ENCODE measurements around the gene CST9L.

Gene CST9L

DNA sequence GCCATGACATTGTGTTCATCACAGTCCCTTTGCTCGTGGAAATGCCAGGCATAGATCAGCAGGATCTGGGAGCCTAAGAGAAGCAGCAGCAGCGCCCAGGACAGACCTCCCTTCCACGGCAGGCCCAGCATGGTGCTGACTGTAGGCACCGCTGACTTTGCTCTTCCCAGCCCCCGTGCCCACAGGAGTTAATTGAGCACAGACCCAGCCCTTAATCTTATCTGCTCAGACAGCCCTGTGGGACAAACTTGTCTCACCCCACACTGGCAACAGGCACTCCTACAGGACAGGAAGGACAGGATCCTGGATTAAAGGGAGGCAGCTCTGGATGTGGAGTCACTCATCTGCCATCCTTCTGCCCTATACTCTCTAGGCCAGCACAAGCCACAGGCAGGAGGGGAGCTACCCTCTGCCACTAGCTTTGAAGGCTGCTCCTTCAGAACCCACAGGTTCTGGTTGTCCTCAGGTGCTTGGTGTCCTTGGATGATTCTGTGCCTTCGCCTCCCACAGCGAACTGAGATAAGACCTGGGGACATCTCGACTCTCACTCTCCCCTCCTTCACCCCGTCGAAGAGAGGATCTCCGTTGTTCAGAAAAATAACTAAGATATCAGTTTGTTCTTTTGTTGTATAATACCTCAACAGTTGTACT is at the start of gene CST9L:
TSS of gene CST9L (minus strand) at position 165 of the 651 bp plus-strand sequence. CDS start at position 131, 34 bp downstream.
- no peak within 1 kb of the TSS for H3K4me3 Mint-ChIP-seq
- DNase-seq: no peak
- no peaks in the 10 kb centered on the region for H3K36me3 Mint-ChIP-seq
- H3K4me1 Mint-ChIP-seq: no peaks in the 10 kb centered on the region
- H3K9me3 Mint-ChIP-seq: no peaks in the 10 kb centered on the region
- ATAC-seq (replicated peaks): no peak
- H3K27ac Mint-ChIP-seq: no peak within 1 kb of the TSS
- peaks cover 12 to 14% of the 10 kb centered on the region in 2 donors for H3K27me3 Mint-ChIP-seq

GRCh38 chr20:23614163-23614562 is 45.9 kb upstream of the CST9L start:
- H3K27me3 Mint-ChIP-seq: peaks cover 5 to 9% of the 10 kb centered on the region in 2 donors
- no peak for ATAC-seq (replicated peaks)
- no peak overlapping the region for H3K4me3 Mint-ChIP-seq
- no peak overlapping the region for H3K27ac Mint-ChIP-seq
- H3K4me1 Mint-ChIP-seq: no peaks in the 10 kb centered on the region
- peaks cover 0 to 2% of the 10 kb centered on the region in 2 donors for H3K9me3 Mint-ChIP-seq
- DNase-seq: no peak
- H3K36me3 Mint-ChIP-seq: no peaks in the 10 kb centered on the region

DNA sequence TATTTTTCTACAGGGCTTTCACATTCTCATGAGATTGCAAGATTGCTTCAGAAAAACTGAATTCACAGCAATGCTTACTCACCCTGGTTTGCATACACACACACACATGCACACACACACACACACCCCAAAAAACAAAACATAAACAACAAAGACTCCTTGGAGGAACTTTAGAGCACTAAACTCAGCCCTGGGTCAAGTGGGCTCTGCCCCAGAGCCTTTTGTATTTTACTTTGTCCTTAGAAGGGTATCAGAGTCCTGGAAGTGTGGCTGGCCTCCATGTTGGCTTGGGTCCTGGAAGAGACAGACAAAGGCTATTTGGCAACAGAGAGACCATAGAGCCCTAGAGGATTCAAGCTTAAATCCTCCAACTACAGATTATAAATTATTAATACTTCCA is 45.4 kb upstream of the CST9L start:
- ATAC-seq (replicated peaks) (no peak), DNase-seq (no peak)
- Mint-ChIP-seq H3K4me1 (no peaks in the 10 kb centered on the region), H3K9me3 (peaks cover 0 to 2% of the 10 kb centered on the region in 2 donors), H3K27me3 (peaks cover 4 to 5% of the 10 kb centered on the region in 2 donors), H3K36me3 (no peaks in the 10 kb centered on the region), H3K4me3 (no peak overlapping the region), H3K27ac (no peak overlapping the region)

GRCh38 chr20:23612396-23612795 is 44.1 kb upstream of the CST9L start:
- H3K27ac Mint-ChIP-seq: no peak overlapping the region
- peaks cover 0 to 2% of the 10 kb centered on the region in 2 donors for H3K9me3 Mint-ChIP-seq
- H3K36me3 Mint-ChIP-seq: no peaks in the 10 kb centered on the region
- DNase-seq (no peak), ATAC-seq (replicated peaks) (no peak)
- H3K4me1 Mint-ChIP-seq: no peaks in the 10 kb centered on the region
- H3K4me3 Mint-ChIP-seq: no peak overlapping the region
- no peaks in the 10 kb centered on the region for H3K27me3 Mint-ChIP-seq

DNA sequence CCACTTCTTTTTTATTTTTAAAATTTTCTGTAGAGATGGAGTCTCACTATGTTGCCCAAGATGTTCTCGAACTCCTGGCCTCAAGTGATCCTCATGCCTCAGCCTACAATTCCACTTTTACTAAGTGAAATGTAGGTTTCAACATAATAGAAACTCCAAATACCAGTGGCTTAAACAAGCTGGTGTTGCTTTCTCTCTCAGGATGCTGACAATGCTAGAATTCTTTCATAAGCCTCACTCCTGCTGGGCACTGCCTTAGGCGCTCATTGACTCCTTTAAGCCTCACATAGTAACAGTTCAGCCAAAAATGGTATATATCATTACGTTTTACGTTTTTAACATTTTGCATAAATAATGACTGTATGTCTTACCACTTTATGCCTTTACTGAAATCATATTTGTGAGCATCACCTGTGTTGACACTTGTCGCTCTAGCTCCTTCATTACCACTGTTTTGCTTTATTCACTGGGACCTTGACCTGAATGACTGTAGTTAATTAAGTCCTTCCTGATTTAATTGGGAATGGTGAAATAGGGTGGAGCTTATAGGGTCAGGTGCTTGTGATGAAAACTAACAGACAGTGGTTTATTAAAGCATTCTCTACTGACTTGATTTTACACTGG is 41.3 kb upstream of the CST9L start:
- Mint-ChIP-seq H3K9me3 (no peaks in the 10 kb centered on the region), H3K36me3 (no peaks in the 10 kb centered on the region), H3K27me3 (peaks cover 0 to 6% of the 10 kb centered on the region in 2 donors)

GRCh38 chr20:23608251-23608846 is 40.1 kb upstream of the CST9L start:
- ATAC-seq (replicated peaks) (no peak), DNase-seq (no peak)
- no peaks in the 10 kb centered on the region for H3K9me3 Mint-ChIP-seq
- H3K4me1 Mint-ChIP-seq: peaks cover 0 to 7% of the 10 kb centered on the region in 2 donors
- no peak overlapping the region for H3K4me3 Mint-ChIP-seq
- H3K36me3 Mint-ChIP-seq: no peaks in the 10 kb centered on the region
- peaks cover 0 to 6% of the 10 kb centered on the region in 2 donors for H3K27me3 Mint-ChIP-seq
- H3K27ac Mint-ChIP-seq: no peak overlapping the region

More for the DNA sequence above, 41.3 kb upstream of the CST9L start:
- ATAC-seq (replicated peaks) (no peak), DNase-seq (no peak)
- no peak overlapping the region for H3K4me3 Mint-ChIP-seq
- peaks cover 0 to 7% of the 10 kb centered on the region in 2 donors for H3K4me1 Mint-ChIP-seq
- no peak overlapping the region for H3K27ac Mint-ChIP-seq

- DNase-seq (no peak), ATAC-seq (replicated peaks) (no peak)
- peaks cover 2 to 7% of the 10 kb centered on the region in 2 donors for H3K4me1 Mint-ChIP-seq
- no peak overlapping the region for H3K4me3 Mint-ChIP-seq
- H3K27ac Mint-ChIP-seq: no peak overlapping the region
- peaks cover 0 to 6% of the 10 kb centered on the region in 2 donors for H3K27me3 Mint-ChIP-seq
- H3K9me3 Mint-ChIP-seq: no peaks in the 10 kb centered on the region
- H3K36me3 Mint-ChIP-seq: no peaks in the 10 kb centered on the region
Measured at GRCh38 chr20:23607497-23608245, 39.4 kb upstream of the CST9L start.

DNA sequence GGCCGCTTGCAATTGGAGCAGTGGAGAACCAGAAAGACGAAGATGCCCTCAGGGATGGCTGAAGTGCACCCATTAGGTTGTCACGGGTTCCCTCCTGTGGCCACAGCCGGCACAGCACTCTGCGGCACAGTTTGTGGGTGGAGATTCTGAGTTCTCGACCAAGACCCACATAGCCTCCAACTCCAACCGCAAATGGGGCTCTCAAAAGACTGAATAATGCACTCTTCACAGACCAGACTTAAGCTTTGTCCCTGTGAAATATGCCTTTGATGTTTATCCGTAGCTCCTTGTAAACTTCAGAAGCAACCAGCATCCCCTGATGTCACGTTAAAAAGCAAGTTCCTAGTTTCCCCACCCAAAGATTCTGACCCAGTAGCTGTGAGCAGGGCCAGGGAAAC is 38.4 kb upstream of the CST9L start:
- H3K4me1 Mint-ChIP-seq: peaks cover 2 to 7% of the 10 kb centered on the region in 2 donors
- no peak overlapping the region for H3K27ac Mint-ChIP-seq
- no peaks in the 10 kb centered on the region for H3K36me3 Mint-ChIP-seq
- DNase-seq (peak; percentile 37), ATAC-seq (replicated peaks) (peak; percentile 89 to 92)
- peaks cover 0 to 6% of the 10 kb centered on the region in 2 donors for H3K27me3 Mint-ChIP-seq
- no peaks in the 10 kb centered on the region for H3K9me3 Mint-ChIP-seq
- H3K4me3 Mint-ChIP-seq: no peak overlapping the region

GRCh38 chr20:23605867-23606651 is 37.8 kb upstream of the CST9L start, which contains the start of gene CST9:
TSS of gene CST9 (minus strand) at chr20:23605917. CDS start at chr20:23605864, 53 bp downstream.
- no peaks in the 10 kb centered on the region for H3K9me3 Mint-ChIP-seq
- H3K4me1 Mint-ChIP-seq: peaks cover 2 to 7% of the 10 kb centered on the region in 2 donors
- DNase-seq: no peak
- H3K27ac Mint-ChIP-seq: peak within 1 kb of the TSS; percentile 33
- H3K36me3 Mint-ChIP-seq: no peaks in the 10 kb centered on the region
- ATAC-seq (replicated peaks): no peak
- no peak within 1 kb of the TSS for H3K4me3 Mint-ChIP-seq
- H3K27me3 Mint-ChIP-seq: peaks cover 0 to 6% of the 10 kb centered on the region in 2 donors

DNA sequence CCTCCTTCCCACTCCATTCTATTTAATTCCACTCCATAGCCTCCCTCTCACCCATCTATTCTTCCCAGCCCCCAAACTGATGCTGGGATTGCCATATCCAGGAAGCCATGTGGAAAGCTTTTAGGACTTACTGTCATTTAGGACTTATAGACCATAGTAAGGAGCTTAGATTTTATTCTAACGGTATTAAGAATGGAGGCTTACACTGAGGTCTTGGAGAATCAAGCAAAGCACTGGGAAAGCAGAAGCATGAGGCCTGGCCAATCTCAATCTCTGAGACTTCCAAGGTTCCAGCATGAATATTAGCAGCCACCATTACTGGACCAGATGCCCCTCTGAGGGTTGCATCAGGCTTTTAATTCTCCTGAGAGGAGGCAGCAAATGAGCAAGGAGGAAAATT is 36.0 kb upstream of the CST9L start:
- peaks cover 0 to 6% of the 10 kb centered on the region in 2 donors for H3K27me3 Mint-ChIP-seq
- H3K4me3 Mint-ChIP-seq: no peak overlapping the region
- H3K36me3 Mint-ChIP-seq: no peaks in the 10 kb centered on the region
- H3K27ac Mint-ChIP-seq: no peak overlapping the region
- DNase-seq (no peak), ATAC-seq (replicated peaks) (no peak)
- peaks cover 2 to 7% of the 10 kb centered on the region in 2 donors for H3K4me1 Mint-ChIP-seq
- H3K9me3 Mint-ChIP-seq: no peaks in the 10 kb centered on the region

DNA sequence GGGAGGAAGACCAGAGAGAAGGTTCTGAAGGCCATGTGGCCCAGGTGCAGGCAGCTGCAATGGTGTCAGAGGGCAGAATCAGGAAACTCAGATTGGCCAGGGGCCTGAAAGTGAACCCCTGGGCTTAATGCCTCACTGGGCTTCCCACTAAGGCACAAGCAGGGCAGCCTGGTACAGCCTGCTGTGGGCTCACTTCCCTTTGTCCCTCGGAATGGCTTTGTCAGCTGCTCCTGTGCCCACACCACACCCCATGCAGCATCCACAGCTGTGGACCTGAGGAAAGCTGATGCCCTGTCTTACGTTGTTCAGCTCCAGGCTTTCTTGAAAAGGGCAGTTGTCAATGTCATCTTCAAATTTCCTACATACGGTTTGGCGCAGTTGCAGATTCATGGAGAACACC is 35.0 kb upstream of the CST9L start:
- Mint-ChIP-seq H3K9me3 (no peaks in the 10 kb centered on the region), H3K27ac (no peak overlapping the region), H3K27me3 (peaks cover 0 to 6% of the 10 kb centered on the region in 2 donors), H3K4me1 (peaks cover 2 to 7% of the 10 kb centered on the region in 2 donors), H3K4me3 (no peak overlapping the region), H3K36me3 (no peaks in the 10 kb centered on the region)
- ATAC-seq (replicated peaks) (no peak), DNase-seq (no peak)

DNA sequence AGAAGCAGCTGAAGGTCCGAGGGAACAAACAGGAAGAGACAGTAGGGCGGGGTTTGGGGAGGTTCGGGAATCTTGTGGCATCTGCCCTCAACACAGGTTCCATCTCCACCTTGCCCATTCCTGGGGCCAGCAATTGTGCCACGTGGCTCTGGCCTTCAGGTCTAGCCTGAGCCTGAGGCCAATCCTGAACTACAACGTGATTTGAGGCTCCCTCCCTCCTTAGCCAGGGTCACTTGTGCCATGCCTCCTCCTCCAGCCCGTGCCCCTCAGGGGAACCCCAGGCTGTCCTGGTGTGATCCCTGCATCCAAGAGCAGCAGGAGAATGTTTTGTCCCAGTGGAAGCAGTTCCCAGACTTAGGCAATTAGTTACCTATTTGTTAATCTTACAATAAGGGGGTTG is 34.4 kb upstream of the CST9L start:
- H3K9me3 Mint-ChIP-seq: no peaks in the 10 kb centered on the region
- H3K36me3 Mint-ChIP-seq: no peaks in the 10 kb centered on the region
- no peak overlapping the region for H3K27ac Mint-ChIP-seq
- peaks cover 0 to 6% of the 10 kb centered on the region in 2 donors for H3K27me3 Mint-ChIP-seq
- DNase-seq (no peak), ATAC-seq (replicated peaks) (no peak)
- H3K4me3 Mint-ChIP-seq: no peak overlapping the region
- H3K4me1 Mint-ChIP-seq: peaks cover 2 to 7% of the 10 kb centered on the region in 2 donors

DNA sequence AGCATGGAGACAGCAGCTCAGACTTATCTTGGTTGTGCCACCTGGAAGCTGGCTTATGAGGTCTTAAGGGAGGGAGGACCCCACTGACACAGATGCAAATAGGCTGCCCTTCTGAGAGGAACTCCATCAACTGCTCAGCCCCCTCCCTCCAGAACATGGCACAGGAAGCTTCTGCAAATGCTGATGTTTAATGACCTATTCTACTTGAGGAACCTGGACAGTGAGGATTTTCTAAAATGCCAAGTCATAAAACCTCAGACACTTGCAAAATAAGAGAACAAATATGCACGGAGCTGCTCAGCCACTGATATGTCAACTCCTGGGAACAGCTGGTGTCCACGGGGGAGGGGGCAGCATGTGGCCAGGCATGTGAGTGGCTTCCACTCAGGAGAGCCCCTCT is 34.0 kb upstream of the CST9L start:
- Mint-ChIP-seq H3K9me3 (no peaks in the 10 kb centered on the region), H3K27me3 (peaks cover 0 to 7% of the 10 kb centered on the region in 2 donors), H3K4me3 (no peak overlapping the region), H3K4me1 (peaks cover 2 to 7% of the 10 kb centered on the region in 2 donors), H3K36me3 (no peaks in the 10 kb centered on the region), H3K27ac (no peak overlapping the region)
- ATAC-seq (replicated peaks): no peak
- no peak for DNase-seq

DNA sequence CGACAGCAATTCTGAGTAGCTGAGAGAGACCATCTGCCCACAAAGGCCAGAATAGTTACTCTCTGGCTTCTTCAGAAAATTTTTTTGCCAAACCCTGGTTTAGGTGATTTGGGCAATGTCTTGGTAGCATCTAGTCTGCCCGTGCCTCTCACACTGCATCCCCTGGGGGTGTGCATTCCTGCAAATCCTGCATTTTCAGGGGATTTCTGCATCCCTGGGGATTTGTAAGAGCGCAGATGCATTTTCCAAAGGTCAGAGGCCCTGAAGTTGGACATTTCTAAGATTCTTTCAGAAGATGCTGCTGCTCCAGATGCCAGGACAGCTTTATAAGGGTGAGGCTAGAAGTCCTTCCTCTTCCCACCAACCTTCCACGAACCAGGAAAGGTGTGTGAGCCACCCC is 33.4 kb upstream of the CST9L start:
- H3K4me3 Mint-ChIP-seq: no peak overlapping the region
- no peak for DNase-seq
- no peak overlapping the region for H3K27ac Mint-ChIP-seq
- H3K27me3 Mint-ChIP-seq: peaks cover 0 to 12% of the 10 kb centered on the region in 2 donors
- peaks cover 2 to 6% of the 10 kb centered on the region in 2 donors for H3K4me1 Mint-ChIP-seq
- ATAC-seq (replicated peaks): no peak
- no peaks in the 10 kb centered on the region for H3K9me3 Mint-ChIP-seq
- no peaks in the 10 kb centered on the region for H3K36me3 Mint-ChIP-seq

Measured in stimulated activated naive B cell treated with anti-CD40 and anti-IgM and Interleukin-4, amounts not matched to agents 10 μg/mL and 1 μg/mL and 100 μg/mL, for 72 hours (primary cell).